ENCODE results near the gene NPM1. TPM values are rescaled to one million over a fixed set of nuclear protein-coding genes. Genes with fewer than 3 reads are reported as not detected.

The NPM1 gene
- total and polyA plus RNA-seq, 4 experiments from 2014 or later: 595 to 892 (median 817) TPM

Small RNA genes lying within 50 kb of the gene (microRNA-seq; reads per million reads assigned to microRNA genes)
- gene MIR3912 (ENCODE audit: borderline microRNAs expressed, borderline number of aligned reads, borderline replicate concordance): 2.4 reads per million, percentile 3 among the genes with 10 or more reads in this experiment

Other genes with a start within 250 kb of the NPM1 start
- not detected for gene TLX3, start 78.6 kb upstream of the NPM1 start, total RNA-seq
- gene TLX3, start 78.6 kb upstream of the NPM1 start, polyA plus RNA-seq: not detected
- under 1 TPM; 0.17 to 0.32 TPM for gene FGF18, start 31.8 kb downstream of the NPM1 start, total RNA-seq
- under 1 TPM in 1 of 2 donors, not detected in 1; 0.09 TPM for gene FGF18, start 31.8 kb downstream of the NPM1 start, polyA plus RNA-seq